NB4 (cell line): Measurements from ENCODE around the gene TFR2.

Experiments used
- DNase-seq: peaks from one replicate; pipeline ENCODE4 v3.0.0; 2010; ENCODE audit warnings: low read depth
- H3K4me3 ChIP-seq: one replicate; pipeline ENCODE4 v1.5.1; 2011; ENCODE audit warnings: mild to moderate bottlenecking, low read depth, low read length, moderate library complexity
- CTCF ChIP-seq: IDR thresholded peaks from one replicate; pipeline ENCODE4 v1.5.1; 2012; ENCODE audit warnings: low read depth, low read length
- MAX ChIP-seq: IDR thresholded peaks from 2 replicates; pipeline ENCODE4 v1.6.1; 2011; ENCODE audit warnings: low read depth, low read length
- MYC ChIP-seq: IDR thresholded peaks from 2 replicates; pipeline ENCODE4 v1.6.1; 2011; ENCODE audit warnings: low read depth, low read length
- POLR2A ChIP-seq: IDR thresholded peaks from 2 replicates; pipeline ENCODE4 v1.6.1; 2011; ENCODE audit warnings: mild to moderate bottlenecking; ENCODE audit not compliant: insufficient read length; ENCODE audit errors: extremely low read depth

Gene TFR2

DNA sequence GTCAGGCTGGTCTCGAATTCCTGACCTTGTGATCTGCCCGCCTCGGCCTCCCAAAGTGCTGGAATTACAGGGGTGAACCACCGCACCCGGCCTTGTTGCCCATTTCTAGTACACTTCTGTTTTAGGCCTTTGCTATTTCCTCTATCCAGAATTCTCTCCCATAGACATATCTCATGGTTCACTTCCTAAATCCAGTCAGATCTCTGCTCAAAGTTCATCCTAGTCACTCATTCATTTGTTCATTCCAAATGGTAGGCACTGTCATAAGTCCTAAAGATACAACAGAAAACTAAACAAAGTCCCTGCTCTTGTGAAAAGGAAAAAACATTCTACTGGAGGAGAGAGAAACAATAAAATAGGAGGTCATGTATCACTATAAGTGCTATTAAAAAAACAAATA lies 31.4 kb downstream of the TFR2 start:
- TF ChIP-seq MYC (no peak), MAX (no peak), POLR2A (no peak), CTCF (no peak)
- H3K4me3 ChIP-seq: no peak overlapping the region
- DNase-seq: no peak

DNA sequence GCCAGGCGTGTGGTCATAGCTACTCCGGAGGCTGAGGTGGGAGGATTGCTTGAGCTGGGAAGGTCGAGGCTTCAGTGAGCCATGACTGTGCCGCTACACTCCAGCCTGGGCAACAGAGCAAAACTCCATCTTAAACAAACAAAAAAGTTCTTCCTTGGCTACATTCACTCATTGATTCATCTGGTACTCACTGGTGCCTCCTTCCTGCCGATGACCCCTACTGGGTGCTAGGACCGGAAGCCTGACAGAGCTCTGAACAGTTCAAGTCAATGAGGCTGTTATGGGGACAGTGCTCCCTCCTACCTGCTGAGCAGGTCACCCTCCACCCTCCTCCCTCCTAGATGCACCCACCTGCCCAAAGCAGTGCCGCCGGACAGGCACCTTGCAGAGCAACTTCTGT lies 34.2 kb downstream of the TFR2 start:
- no peak overlapping the region for H3K4me3 ChIP-seq
- TF ChIP-seq MAX (no peak), MYC (no peak), CTCF (no peak), POLR2A (no peak)
- DNase-seq: no peak

- no peak overlapping the region for H3K4me3 ChIP-seq
- DNase-seq: no peak
- TF ChIP-seq CTCF (no peak), MAX (no peak), MYC (no peak), POLR2A (no peak)
Observed at GRCh38 chr7:100606313-100606712, 35.0 kb downstream of the TFR2 start.

DNA sequence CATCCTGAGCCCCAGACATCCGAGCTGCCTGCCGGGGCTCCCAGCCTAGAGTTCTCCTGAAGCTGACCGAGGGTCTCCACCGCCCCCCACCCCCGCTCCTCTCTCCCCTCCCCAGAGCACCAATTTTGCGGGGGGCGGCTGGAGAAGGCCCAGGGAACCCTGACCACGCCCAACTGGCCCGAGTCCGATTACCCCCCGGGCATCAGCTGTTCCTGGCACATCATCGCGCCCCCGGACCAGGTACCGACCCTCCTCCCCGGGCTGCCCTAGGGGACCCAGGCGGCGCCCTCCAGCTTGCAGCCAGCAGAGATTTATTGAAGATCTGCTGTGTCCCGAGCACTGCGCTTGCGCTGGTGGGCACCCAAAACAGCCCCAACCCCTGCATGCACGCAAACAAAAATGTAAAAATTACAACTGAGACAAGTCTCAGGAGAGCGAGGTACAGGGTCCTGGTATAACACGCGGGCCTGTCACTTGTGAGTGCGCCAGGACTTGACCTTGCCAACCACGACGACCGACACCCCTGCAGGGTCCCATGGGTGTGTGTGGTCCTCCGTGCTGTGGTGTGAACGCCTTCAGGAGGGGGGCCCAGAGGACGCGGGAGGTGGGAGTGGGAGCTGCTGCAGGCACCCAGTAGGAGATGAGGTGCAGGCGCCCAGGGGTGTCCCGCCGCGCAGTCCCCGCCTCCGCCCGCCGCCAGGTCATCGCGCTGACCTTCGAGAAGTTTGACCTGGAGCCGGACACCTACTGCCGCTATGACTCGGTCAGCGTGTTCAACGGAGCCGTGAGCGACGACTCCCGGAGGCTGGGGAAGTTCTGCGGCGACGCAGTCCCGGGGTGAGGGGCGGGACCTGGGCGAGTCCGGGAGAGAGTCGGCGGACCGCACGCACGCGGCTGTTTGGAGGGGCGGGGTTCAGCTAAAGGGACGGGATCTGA lies 36.1 kb downstream of the TFR2 start:
- DNase-seq: peak; percentile 75
- H3K4me3 ChIP-seq: peak overlapping the region; percentile 56

More for the DNA sequence above, 36.1 kb downstream of the TFR2 start:
- peak; percentile 54 for TF ChIP-seq POLR2A
- peak; percentile 30 for TF ChIP-seq MAX
- TF ChIP-seq CTCF: no peak
- no peak; the same call in 1 of the 2 replicates for TF ChIP-seq MYC
